SK-N-SH treated with all-trans-retinoic acid at 6 μM for 48 hours (cell line): ENCODE measurements around the gene PSMB7.

Experiments used
- ARNTL ChIP-seq: fragments of 450-650 bp; formaldehyde crosslinking; IDR thresholded peaks from 2 replicates; pipeline ENCODE4 v1.5.0; 2020; ENCODE audit warnings: low read depth, mild to moderate bottlenecking, moderate library complexity, borderline replicate concordance
- BACH2 ChIP-seq: fragments of 250-450 bp; sonication (Bioruptor Pico); IDR thresholded peaks from 2 replicates; pipeline ENCODE4 v1.9.0; 2021; ENCODE audit warnings: mild to moderate bottlenecking, borderline replicate concordance
- ISL1 ChIP-seq: fragments of 250-450 bp; sonication (Bioruptor Pico); IDR thresholded peaks from 2 replicates; pipeline ENCODE4 v2.1.2; 2022; ENCODE audit warnings: mild to moderate bottlenecking, moderate library complexity
- OSR1 ChIP-seq: fragments of 250-450 bp; sonication (Bioruptor Pico); IDR thresholded peaks from 2 replicates; pipeline ENCODE4 v1.8.0; 2022; ENCODE audit warnings: moderate library complexity, mild to moderate bottlenecking, inconsistent platforms
- PATZ1 ChIP-seq: fragments of 250-450 bp; sonication (Bioruptor Pico); IDR thresholded peaks from 2 replicates; pipeline ENCODE4 v1.8.0; 2020; ENCODE audit warnings: mild to moderate bottlenecking, moderate library complexity, borderline replicate concordance
- PPARA ChIP-seq: fragments of 250-450 bp; sonication (Bioruptor Pico); IDR thresholded peaks from 2 replicates; pipeline ENCODE4 v1.5.0; 2020; ENCODE audit warnings: mild to moderate bottlenecking, borderline replicate concordance
- TCF4 ChIP-seq: fragments of 250-450 bp; sonication (Bioruptor Pico); IDR thresholded peaks from 2 replicates; pipeline ENCODE4 v1.8.0; 2021; ENCODE audit warnings: mild to moderate bottlenecking, moderate library complexity, borderline replicate concordance
- ZFP3 ChIP-seq: fragments of 250-450 bp; sonication (Bioruptor Pico); IDR thresholded peaks from 2 replicates; pipeline ENCODE4 v1.5.0; 2020; ENCODE audit warnings: mild to moderate bottlenecking, moderate library complexity
- ZNF70 ChIP-seq: fragments of 450-650 bp; formaldehyde crosslinking; IDR thresholded peaks from 2 replicates; pipeline ENCODE4 v1.5.0; 2020; ENCODE audit warnings: mild to moderate bottlenecking, moderate library complexity
- ZNF8 ChIP-seq: fragments of 450-650 bp; formaldehyde crosslinking; IDR thresholded peaks from 2 replicates; pipeline ENCODE4 v1.5.0; 2020; ENCODE audit warnings: mild to moderate bottlenecking, moderate library complexity
- TF ChIP-seq, protein P1 (sequence below): fragments of 250-450 bp; sonication (Bioruptor Pico); IDR thresholded peaks from 2 replicates; pipeline ENCODE4 v1.5.1; 2020; ENCODE audit warnings: low read depth, mild to moderate bottlenecking, moderate library complexity
- TF ChIP-seq, protein P2 (sequence below): fragments of 250-450 bp; sonication (Bioruptor Pico); IDR thresholded peaks from 2 replicates; pipeline ENCODE4 v1.5.0; 2020; ENCODE audit warnings: mild to moderate bottlenecking, moderate library complexity

GRCh38 chr9:124355941-124356744, 59.1 kb downstream of the PSMB7 start:
- TF ChIP-seq, protein P1, sequence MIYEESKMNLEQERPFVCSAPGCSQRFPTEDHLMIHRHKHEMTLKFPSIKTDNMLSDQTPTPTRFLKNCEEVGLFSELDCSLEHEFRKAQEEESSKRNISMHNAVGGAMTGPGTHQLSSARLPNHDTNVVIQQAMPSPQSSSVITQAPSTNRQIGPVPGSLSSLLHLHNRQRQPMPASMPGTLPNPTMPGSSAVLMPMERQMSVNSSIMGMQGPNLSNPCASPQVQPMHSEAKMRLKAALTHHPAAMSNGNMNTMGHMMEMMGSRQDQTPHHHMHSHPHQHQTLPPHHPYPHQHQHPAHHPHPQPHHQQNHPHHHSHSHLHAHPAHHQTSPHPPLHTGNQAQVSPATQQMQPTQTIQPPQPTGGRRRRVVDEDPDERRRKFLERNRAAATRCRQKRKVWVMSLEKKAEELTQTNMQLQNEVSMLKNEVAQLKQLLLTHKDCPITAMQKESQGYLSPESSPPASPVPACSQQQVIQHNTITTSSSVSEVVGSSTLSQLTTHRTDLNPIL (CRISPR knock-in tag): no peak
- TF ChIP-seq PATZ1: no peak
- TF ChIP-seq, protein P2, sequence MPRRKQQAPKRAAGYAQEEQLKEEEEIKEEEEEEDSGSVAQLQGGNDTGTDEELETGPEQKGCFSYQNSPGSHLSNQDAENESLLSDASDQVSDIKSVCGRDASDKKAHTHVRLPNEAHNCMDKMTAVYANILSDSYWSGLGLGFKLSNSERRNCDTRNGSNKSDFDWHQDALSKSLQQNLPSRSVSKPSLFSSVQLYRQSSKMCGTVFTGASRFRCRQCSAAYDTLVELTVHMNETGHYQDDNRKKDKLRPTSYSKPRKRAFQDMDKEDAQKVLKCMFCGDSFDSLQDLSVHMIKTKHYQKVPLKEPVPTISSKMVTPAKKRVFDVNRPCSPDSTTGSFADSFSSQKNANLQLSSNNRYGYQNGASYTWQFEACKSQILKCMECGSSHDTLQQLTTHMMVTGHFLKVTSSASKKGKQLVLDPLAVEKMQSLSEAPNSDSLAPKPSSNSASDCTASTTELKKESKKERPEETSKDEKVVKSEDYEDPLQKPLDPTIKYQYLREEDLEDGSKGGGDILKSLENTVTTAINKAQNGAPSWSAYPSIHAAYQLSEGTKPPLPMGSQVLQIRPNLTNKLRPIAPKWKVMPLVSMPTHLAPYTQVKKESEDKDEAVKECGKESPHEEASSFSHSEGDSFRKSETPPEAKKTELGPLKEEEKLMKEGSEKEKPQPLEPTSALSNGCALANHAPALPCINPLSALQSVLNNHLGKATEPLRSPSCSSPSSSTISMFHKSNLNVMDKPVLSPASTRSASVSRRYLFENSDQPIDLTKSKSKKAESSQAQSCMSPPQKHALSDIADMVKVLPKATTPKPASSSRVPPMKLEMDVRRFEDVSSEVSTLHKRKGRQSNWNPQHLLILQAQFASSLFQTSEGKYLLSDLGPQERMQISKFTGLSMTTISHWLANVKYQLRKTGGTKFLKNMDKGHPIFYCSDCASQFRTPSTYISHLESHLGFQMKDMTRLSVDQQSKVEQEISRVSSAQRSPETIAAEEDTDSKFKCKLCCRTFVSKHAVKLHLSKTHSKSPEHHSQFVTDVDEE (CRISPR knock-in tag): no peak
- no peak for TF ChIP-seq ZFP3 (CRISPR knock-in tag)
- TF ChIP-seq ARNTL: no peak
- no peak for TF ChIP-seq BACH2
- no peak for TF ChIP-seq OSR1
- no peak for TF ChIP-seq TCF4
- no peak for TF ChIP-seq ZNF70 (CRISPR knock-in tag)
- TF ChIP-seq PPARA: no peak
- TF ChIP-seq ZNF8 (CRISPR knock-in tag): no peak
- TF ChIP-seq ISL1 (CRISPR knock-in tag): no peak
